Stomach (tissue), 9 donors: ENCODE results near the gene NLGN1. TPM values are rescaled to one million over a fixed set of nuclear protein-coding genes. Genes with fewer than 3 reads are reported as not detected.

Source experiments
- DNase-seq, 2 donors: peaks; one replicate each; pipeline versions ENCODE4 v3.0.0 to v3.0.0-alpha.2; 2013 to 2019
- H3K27ac ChIP-seq, 5 donors: fragments of 200-600 bp in 4 of 5; sonication (generic) in 4 of 5; one replicate each; pipeline ENCODE4 v1.5.1; 2013 to 2019; ENCODE audit warnings: mild to moderate bottlenecking in 1 of 5, moderate library complexity in 1 of 5
- H3K27me3 ChIP-seq, 3 donors: fragments of 200-600 bp; sonication (generic); one replicate each; pipeline ENCODE4 v1.5.1; 2017 to 2019; ENCODE audit warnings: mixed run types in 1 of 3
- H3K36me3 ChIP-seq, 4 donors: fragments of 200-600 bp; sonication (generic); 1 replicate in 3 of 4; 2 replicates in 1 of 4; pipeline ENCODE4 v1.5.1; 2016 to 2019
- H3K4me1 ChIP-seq, 4 donors: fragments of 200-600 bp; sonication (generic); one replicate each; pipeline ENCODE4 v1.5.1; 2016 to 2019
- H3K4me3 ChIP-seq, 4 donors: fragments of 200-600 bp; sonication (generic) in 3 of 4; one replicate each; pipeline ENCODE4 v1.5.1; 2016 to 2019; ENCODE audit warnings: mild to moderate bottlenecking in 1 of 4
- H3K9me3 ChIP-seq, 4 donors: fragments of 200-600 bp; sonication (generic); one replicate each; pipeline ENCODE4 v1.5.1; 2016 to 2019
- EP300 ChIP-seq: sonication (generic); formaldehyde crosslinking; IDR thresholded peaks from one replicate; pipeline ENCODE4 v1.6.1; 2017; ENCODE audit warnings: antibody characterized with exemption
- POLR2A ChIP-seq, 4 donors: fragments of 450-650 bp; IDR thresholded peaks; one replicate each; pipeline ENCODE4 v1.6.1; 2016; ENCODE audit warnings: antibody characterized with exemption in 4 of 4, control low read depth in 2 of 4, mild to moderate bottlenecking in 1 of 4, moderate library complexity in 1 of 4
- POLR2AphosphoS5 ChIP-seq, 3 donors: sonication (generic); formaldehyde crosslinking; IDR thresholded peaks; one replicate each; pipeline ENCODE4 v1.6.1; 2016; ENCODE audit warnings: antibody characterized with exemption in 3 of 3
- WGBS, 5 donors: extraction: QIAGEN DNeasy Blood & Tissue Kit in 3 of 5; methylation state at CpG; one replicate each; pipeline versions ENCODE4 v1.1.5 to v1.1.7; 2013 to 2018; 5-methylcytosine and 5-hydroxymethylcytosine counted together
- intact Hi-C: fragments of 100-400 bp; cut with DNase I; formaldehyde crosslinking; loops from one replicate; pipeline ENCODE4 v1.15.1; 2023; ENCODE audit warnings: low total_unique reads
- polyA plus RNA-seq, 3 donors: library from polyadenylated mRNA; stranded (reverse); fragments of 200-250 nt; gene quantifications; one replicate each; pipeline ENCODE4 v1.2.3, GENCODE V29; 2013
- total RNA-seq, 5 donors: library from RNA; depleted of rRNA; stranded (reverse); fragments of >200 nt; gene quantifications; one replicate each; pipeline versions ENCODE4 v1.1.0 to v1.2.3, GENCODE V29; 2014 to 2016
- TF ChIP-seq, protein P1 (sequence below), 7 experiments: fragments of 450-650 bp in 4 of 7; fragments of 200-600 bp in 3 of 7; sonication (generic) in 3 of 7; IDR thresholded peaks; one replicate each; pipeline ENCODE4 v1.5.1; 2016 to 2019; ENCODE audit warnings: antibody characterized with exemption in 7 of 7, control low read depth in 2 of 7, mild to moderate bottlenecking in 1 of 7
- donor health status: healthy with polysubstance abuse.
- donor health status: Bipolar disorder and iron deficiency.
- donor health status: healthy.

NLGN1 gene
- total and polyA plus RNA-seq, 8 donors: 0.15 to 45.2 (median 4.8) TPM; not detected in 1

DNA sequence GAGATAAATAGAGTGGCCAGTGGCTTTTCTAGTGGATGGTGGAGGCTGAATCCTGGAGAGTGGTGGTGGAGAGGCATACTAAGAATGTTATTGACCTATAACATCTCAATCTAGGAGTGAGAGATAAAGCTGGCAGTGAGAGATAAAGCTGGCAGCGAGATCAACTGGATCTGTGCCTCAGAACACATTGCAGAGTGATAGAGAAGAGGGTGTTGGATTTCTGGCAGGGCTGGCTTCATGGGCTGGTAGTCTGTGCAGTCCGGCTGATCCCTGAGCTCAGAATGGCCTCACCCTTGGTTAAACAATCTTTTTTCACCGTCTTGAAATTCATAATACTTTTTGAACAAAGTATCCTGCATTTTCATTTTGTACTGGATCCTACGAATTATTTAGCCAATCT is 221.2 kb downstream of the NLGN1 start:
- intact Hi-C loops: no loop called here
- Histone ChIP-seq H3K36me3 (no peaks in the 10 kb centered on the region), H3K9me3 (no peaks in the 10 kb centered on the region), H3K4me3 (no peak overlapping the region), H3K4me1 (peaks cover 0 to 19% (median 0%) of the 10 kb centered on the region in 4 donors), H3K27me3 (no peaks in the 10 kb centered on the region), H3K27ac (no peak overlapping the region)
- TF ChIP-seq, protein P1, sequence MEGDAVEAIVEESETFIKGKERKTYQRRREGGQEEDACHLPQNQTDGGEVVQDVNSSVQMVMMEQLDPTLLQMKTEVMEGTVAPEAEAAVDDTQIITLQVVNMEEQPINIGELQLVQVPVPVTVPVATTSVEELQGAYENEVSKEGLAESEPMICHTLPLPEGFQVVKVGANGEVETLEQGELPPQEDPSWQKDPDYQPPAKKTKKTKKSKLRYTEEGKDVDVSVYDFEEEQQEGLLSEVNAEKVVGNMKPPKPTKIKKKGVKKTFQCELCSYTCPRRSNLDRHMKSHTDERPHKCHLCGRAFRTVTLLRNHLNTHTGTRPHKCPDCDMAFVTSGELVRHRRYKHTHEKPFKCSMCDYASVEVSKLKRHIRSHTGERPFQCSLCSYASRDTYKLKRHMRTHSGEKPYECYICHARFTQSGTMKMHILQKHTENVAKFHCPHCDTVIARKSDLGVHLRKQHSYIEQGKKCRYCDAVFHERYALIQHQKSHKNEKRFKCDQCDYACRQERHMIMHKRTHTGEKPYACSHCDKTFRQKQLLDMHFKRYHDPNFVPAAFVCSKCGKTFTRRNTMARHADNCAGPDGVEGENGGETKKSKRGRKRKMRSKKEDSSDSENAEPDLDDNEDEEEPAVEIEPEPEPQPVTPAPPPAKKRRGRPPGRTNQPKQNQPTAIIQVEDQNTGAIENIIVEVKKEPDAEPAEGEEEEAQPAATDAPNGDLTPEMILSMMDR (IDR thresholded peaks at IDR 0.05): no peak
- WGBS, 5 donors: 3 to 29% (median 21%) methylated on average over 4 of the region's 4 CpGs
- DNase-seq: no peak

DNA sequence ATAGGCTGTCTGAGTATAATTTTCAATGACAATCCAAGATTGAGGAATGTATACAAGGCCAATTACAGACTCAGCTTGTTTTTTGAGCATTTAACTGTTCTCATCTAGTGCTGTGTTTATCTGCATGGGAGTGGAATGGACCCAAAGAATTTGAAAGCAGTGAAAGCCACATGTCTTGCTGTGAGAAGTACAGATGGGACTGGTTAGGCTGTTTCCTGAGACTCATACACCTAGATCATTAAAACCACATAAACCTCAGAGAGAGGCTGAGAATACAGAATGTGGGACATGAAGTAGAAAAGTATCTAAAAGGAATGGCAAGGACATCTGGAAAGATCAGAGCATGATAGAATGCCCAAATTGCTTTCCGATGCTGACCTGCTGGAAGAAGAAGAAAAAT is 224.6 kb downstream of the NLGN1 start:
- no peaks in the 10 kb centered on the region for H3K27me3 ChIP-seq
- no peaks in the 10 kb centered on the region for H3K36me3 ChIP-seq
- intact Hi-C loops: no loop called here
- peaks cover 0 to 18% (median 0%) of the 10 kb centered on the region in 4 donors for H3K4me1 ChIP-seq
- H3K4me3 ChIP-seq: no peak overlapping the region
- H3K27ac ChIP-seq: no peak overlapping the region
- TF ChIP-seq POLR2A (IDR thresholded peaks at IDR 0.05) (no peak), EP300 (no peak), POLR2AphosphoS5 (IDR thresholded peaks at IDR 0.05) (no peak)
- TF ChIP-seq, protein P1 (IDR thresholded peaks at IDR 0.05): no peak
- 81 to 100% (median 85%) methylated on average over 1 of the region's 1 CpG for WGBS, 5 donors
- no peak for DNase-seq
- no peaks in the 10 kb centered on the region for H3K9me3 ChIP-seq

DNA sequence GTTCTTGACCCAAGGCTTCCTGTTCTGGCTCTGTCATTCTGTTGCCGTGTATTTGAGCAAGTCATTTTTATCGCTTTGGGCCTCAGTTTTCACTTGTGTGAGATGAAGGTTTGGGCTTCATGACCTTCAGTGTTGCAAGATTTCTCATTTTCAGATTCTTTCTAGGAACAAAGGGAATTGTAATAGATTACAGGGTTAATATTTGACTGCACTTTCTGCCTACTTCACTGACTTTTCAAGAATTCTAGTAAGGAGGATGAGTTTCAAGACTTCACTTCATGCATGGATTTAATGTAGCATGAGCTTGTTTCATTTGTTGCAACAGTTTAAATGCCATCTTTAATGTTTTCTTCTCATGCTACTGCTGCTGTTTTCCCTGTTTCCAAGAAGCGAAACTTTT is 226.5 kb downstream of the NLGN1 start:
- WGBS, 5 donors: 75 to 79% (median 77%) methylated on average over 3 of the region's 3 CpGs
- Histone ChIP-seq H3K9me3 (no peaks in the 10 kb centered on the region), H3K36me3 (no peaks in the 10 kb centered on the region), H3K27ac (no peak overlapping the region), H3K4me3 (no peak overlapping the region), H3K4me1 (no peaks in the 10 kb centered on the region), H3K27me3 (no peaks in the 10 kb centered on the region)
- intact Hi-C loops: no loop called here
- no peak for DNase-seq
- TF ChIP-seq POLR2AphosphoS5 (IDR thresholded peaks at IDR 0.05): no peak
- no peak for TF ChIP-seq EP300
- TF ChIP-seq POLR2A (IDR thresholded peaks at IDR 0.05): no peak
- TF ChIP-seq, protein P1 (IDR thresholded peaks at IDR 0.05): no peak

DNA sequence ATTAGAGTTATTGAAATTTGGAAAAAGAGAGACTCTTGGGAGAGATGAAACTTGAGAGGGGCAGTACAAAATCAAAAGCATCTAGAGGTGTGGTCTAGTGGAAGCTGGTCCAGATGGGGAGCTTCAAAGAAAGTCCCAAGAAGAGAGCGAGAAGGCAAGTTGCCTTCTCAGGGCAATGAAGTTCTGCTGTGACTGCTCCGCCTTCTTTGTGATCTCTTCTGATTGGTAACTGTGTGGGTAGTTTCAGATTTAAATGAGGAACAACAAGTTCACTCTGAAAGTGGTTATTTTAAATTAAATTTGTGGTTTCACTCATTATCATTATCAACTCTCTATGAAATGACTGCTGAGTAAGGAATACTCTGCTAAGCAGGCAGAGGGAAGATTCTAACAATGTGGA is 233.3 kb downstream of the NLGN1 start:
- no peaks in the 10 kb centered on the region for H3K27me3 ChIP-seq
- no peak for DNase-seq
- intact Hi-C loops: no loop called here
- TF ChIP-seq POLR2AphosphoS5 (IDR thresholded peaks at IDR 0.05) (no peak), POLR2A (IDR thresholded peaks at IDR 0.05) (no peak), EP300 (no peak)
- TF ChIP-seq, protein P1 (IDR thresholded peaks at IDR 0.05): no peak
- no peak overlapping the region for H3K27ac ChIP-seq
- H3K4me1 ChIP-seq: no peaks in the 10 kb centered on the region
- no peaks in the 10 kb centered on the region for H3K36me3 ChIP-seq
- H3K4me3 ChIP-seq: no peak overlapping the region
- H3K9me3 ChIP-seq: no peaks in the 10 kb centered on the region
- 85 to 95% (median 94%) methylated on average over 2 of the region's 2 CpGs for WGBS, 5 donors
